ENCODE measurements around the gene KIAA0753.

- TF ChIP-seq CTCF (IDR thresholded peaks at IDR 0.05) (no peak), EP300 (IDR thresholded peaks at IDR 0.05) (no peak), POLR2AphosphoS5 (IDR thresholded peaks at IDR 0.05) (no peak), POLR2A (IDR thresholded peaks at IDR 0.05) (no peak)
These were observed 42.7 kb upstream of the KIAA0753 start for GRCh38 chr17:6683081-6683684.

All from sigmoid colon (tissue), 4 donors.